AG04450 (cell line): ENCODE data around the gene GALNT2. TPM values are rescaled to one million over a fixed set of nuclear protein-coding genes. Genes with fewer than 3 reads are reported as not detected.

Source experiments
- CTCF ChIA-PET: fragments of 300-600, 350-600 bp; formaldehyde crosslinking; extraction: SDS; loops from one replicate; lab custom pipeline; 2022; ENCODE audit warnings: antibody characterized with exemption, inconsistent platforms; lab: Charles Lee
- POLR2A ChIA-PET: fragments of 350-600 bp; formaldehyde crosslinking; extraction: SDS; loops from one replicate; lab custom pipeline; 2021; ENCODE audit warnings: antibody characterized with exemption, inconsistent platforms; lab: Yijun Ruan, JAX
- DNase-seq: peaks from one replicate; pipeline ENCODE4 v3.0.0-alpha.2; 2011; ENCODE audit warnings: low read depth, low spot score
- H3K27ac ChIP-seq: one replicate; pipeline ENCODE4 v1.5.1; 2012; ENCODE audit warnings: low read depth, low read length, control low read depth
- H3K27me3 ChIP-seq: one replicate; pipeline ENCODE4 v1.6.0; 2012; ENCODE audit warnings: low read length; ENCODE audit not compliant: control insufficient read depth, insufficient read depth
- H3K4me3 ChIP-seq: 2 replicates; pipeline ENCODE4 v1.5.1; 2011; ENCODE audit warnings: mild to moderate bottlenecking, low read depth, low read length, control low read depth
- H3K9me3 ChIP-seq: 2 replicates; pipeline ENCODE4 v1.5.1; 2012; ENCODE audit warnings: low read length; ENCODE audit not compliant: control insufficient read depth, insufficient read depth
- CTCF ChIP-seq: IDR thresholded peaks from 2 replicates; pipeline ENCODE4 v1.5.1; 2011; ENCODE audit warnings: low read depth, low read length, control low read depth, inconsistent platforms
- polyA plus RNA-seq: library from polyadenylated mRNA; depleted of rRNA; stranded (reverse); fragments of >200 nt; gene quantifications from 2 replicates; pipeline ENCODE4 v1.2.3, GENCODE V29; 2011

GALNT2 gene
- polyA plus RNA-seq, 1 experiment, result 121 TPM

GRCh38 chr1:230312676-230313075, 245.6 kb downstream of the GALNT2 start:
- DNase-seq, result no peak
- no peak for TF ChIP-seq CTCF
- Histone ChIP-seq H3K4me3 (no peak overlapping the region), H3K9me3 (peaks cover 2% of the 10 kb centered on the region; the same call in 1 of the 2 replicates), H3K27me3 (peaks cover 4% of the 10 kb centered on the region), H3K27ac (no peak overlapping the region)
- POLR2A ChIA-PET, result no interaction called here
- CTCF ChIA-PET, result interaction anchor here (2.9 kb wide), 1 partner anchor 651 kb away, joined by 16 read pairs; no protein-coding TSS in a partner anchor

- Histone ChIP-seq H3K27me3 (peaks cover 4% of the 10 kb centered on the region), H3K9me3 (peaks cover 2% of the 10 kb centered on the region; the same call in 1 of the 2 replicates), H3K4me3 (no peak overlapping the region), H3K27ac (no peak overlapping the region)
- ChIA-PET POLR2A (no interaction called here), CTCF (interaction anchor here (0.7 to 2.9 kb wide), 3 partner anchors 598 to 800 kb away, joined by 3 to 16 read pairs (median 4); no protein-coding TSS in a partner anchor)
- no peak for TF ChIP-seq CTCF
- DNase-seq, result no peak
These were observed 246.6 kb downstream of the GALNT2 start for GRCh38 chr1:230313453-230314141.

GRCh38 chr1:230314142-230314470, 247.1 kb downstream of the GALNT2 start:
- Histone ChIP-seq H3K4me3 (no peak overlapping the region), H3K9me3 (peaks cover 2% of the 10 kb centered on the region; the same call in 1 of the 2 replicates), H3K27ac (no peak overlapping the region), H3K27me3 (peaks cover 4% of the 10 kb centered on the region)
- no peak for DNase-seq
- POLR2A ChIA-PET, result no interaction called here
- CTCF ChIA-PET, result interaction anchor here (0.7 to 1.0 kb wide), 2 partner anchors 599 to 801 kb away, joined by 3 to 4 read pairs; no protein-coding TSS in a partner anchor
- no peak for TF ChIP-seq CTCF

GRCh38 chr1:230315099-230315498, 248.1 kb downstream of the GALNT2 start:
- peaks cover 4% of the 10 kb centered on the region for H3K27me3 ChIP-seq
- ChIA-PET CTCF (interaction anchor here (0.5 to 1.1 kb wide), 5 partner anchors 51 to 654 kb away, joined by 3 read pairs; no protein-coding TSS in a partner anchor), POLR2A (no interaction called here)
- DNase-seq, result no peak
- H3K27ac ChIP-seq, result no peak overlapping the region
- TF ChIP-seq CTCF, result no peak
- no peak overlapping the region for H3K4me3 ChIP-seq
- H3K9me3 ChIP-seq, result peaks cover 2% of the 10 kb centered on the region; the same call in 1 of the 2 replicates
